Measurements from ENCODE around the gene DNPH1.

The DNPH1 gene

DNA sequence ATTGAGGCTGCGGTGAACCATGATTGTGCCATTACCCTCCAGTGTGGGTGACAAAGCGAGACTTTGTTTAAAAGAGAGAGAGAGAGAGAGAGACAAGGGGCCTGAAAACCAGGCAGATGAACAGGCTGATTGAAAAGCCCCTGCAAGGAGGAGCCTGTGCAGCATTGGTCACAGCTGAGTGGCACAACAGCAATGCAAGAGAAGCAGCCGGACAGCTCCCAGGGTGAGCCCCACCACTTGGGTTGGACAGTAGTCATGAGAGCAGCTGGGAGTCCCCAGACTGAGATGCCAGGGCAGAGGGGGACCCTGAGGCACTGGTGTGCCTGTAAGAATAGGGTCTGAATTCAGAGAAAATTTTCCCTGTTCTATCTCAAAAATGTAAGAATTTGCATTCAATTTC lies 10.2 kb downstream of the DNPH1 start:
- no peak overlapping the region for H3K4me3 ChIP-seq (ENCODE audit: low read length)
- no peak overlapping the region for H3K9ac ChIP-seq (ENCODE audit: low read depth, low read length)
- no peaks in the 10 kb centered on the region for H3K9me3 ChIP-seq (ENCODE audit: insufficient read depth, low read depth, low read length)
- no peaks in the 10 kb centered on the region for H3K36me3 ChIP-seq (ENCODE audit: insufficient read depth, low read depth, low read length)
- H3K27me3 ChIP-seq (ENCODE audit: insufficient read depth, low read length), result no peaks in the 10 kb centered on the region
- no peaks in the 10 kb centered on the region for H3K4me1 ChIP-seq (ENCODE audit: insufficient read depth, low read length)
- H3K27ac ChIP-seq (ENCODE audit: low read length), result no peak overlapping the region

DNA sequence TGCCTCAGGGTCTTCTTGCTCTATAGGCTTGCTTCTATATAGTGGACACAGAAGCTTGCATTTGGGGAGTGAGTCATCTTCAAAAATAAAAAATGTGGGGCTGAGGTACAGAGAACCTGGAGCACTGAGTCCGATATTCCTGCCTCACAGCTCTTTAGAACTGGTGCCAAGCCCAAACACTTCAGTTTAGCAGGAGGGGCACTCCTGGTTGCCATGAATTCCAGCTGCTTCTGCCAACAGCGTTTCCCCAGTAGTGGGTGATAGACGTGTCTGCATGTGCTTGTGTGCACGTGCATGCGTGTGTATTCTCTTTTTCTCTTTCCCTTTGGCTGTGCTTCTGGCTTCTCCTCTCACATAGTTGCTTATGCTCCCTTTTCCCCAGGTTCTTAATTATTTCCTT lies 11.9 kb downstream of the DNPH1 start:
- H3K27ac ChIP-seq (ENCODE audit: low read length), result no peak overlapping the region
- no peaks in the 10 kb centered on the region for H3K9me3 ChIP-seq (ENCODE audit: insufficient read depth, low read depth, low read length)
- H3K27me3 ChIP-seq (ENCODE audit: insufficient read depth, low read length), result no peaks in the 10 kb centered on the region
- H3K9ac ChIP-seq (ENCODE audit: low read depth, low read length), result no peak overlapping the region
- no peaks in the 10 kb centered on the region for H3K36me3 ChIP-seq (ENCODE audit: insufficient read depth, low read depth, low read length)
- H3K4me1 ChIP-seq (ENCODE audit: insufficient read depth, low read length), result no peaks in the 10 kb centered on the region
- H3K4me3 ChIP-seq (ENCODE audit: low read length), result no peak overlapping the region

DNA sequence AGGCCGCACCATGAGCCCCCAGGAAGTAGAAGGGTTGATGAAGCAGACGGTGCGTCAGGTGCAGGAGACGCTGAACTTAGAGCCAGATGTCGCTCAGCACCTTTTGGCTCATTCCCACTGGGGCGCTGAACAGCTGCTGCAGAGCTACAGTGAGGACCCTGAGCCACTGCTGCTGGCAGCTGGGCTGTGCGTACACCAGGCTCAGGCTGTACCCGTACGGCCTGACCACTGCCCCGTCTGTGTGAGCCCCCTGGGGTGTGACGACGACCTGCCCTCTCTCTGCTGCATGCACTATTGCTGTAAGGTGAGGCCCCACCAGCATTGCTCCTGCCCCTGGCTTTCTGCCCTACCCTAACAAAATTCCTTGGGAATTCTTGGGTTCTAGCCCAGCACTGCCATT lies 13.1 kb downstream of the DNPH1 start:
- Histone ChIP-seq H3K27ac (ENCODE audit: low read length) (no peak overlapping the region), H3K9me3 (ENCODE audit: insufficient read depth, low read depth, low read length) (no peaks in the 10 kb centered on the region), H3K4me3 (ENCODE audit: low read length) (no peak overlapping the region), H3K27me3 (ENCODE audit: insufficient read depth, low read length) (no peaks in the 10 kb centered on the region), H3K9ac (ENCODE audit: low read depth, low read length) (no peak overlapping the region), H3K4me1 (ENCODE audit: insufficient read depth, low read length) (no peaks in the 10 kb centered on the region), H3K36me3 (ENCODE audit: insufficient read depth, low read depth, low read length) (no peaks in the 10 kb centered on the region)

DNA sequence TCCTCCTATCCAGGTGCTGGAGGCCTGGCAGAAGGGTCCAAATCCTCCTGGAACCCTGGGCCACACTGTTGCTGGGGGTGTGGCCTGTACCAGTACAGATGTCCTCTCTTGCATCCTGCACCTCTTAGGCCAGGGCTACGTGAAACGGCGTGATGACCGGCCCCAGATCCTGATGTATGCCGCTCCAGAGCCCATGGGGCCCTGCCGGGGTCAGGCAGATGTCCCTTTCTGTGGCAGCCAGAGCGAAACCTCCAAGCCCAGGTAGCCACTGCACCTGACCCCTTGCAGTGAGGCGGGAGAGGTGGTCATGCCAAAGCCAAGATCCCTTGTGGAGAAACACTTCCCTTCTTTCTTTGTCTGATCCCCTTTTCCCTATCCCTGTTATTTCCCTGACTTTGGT lies 14.2 kb downstream of the DNPH1 start:
- H3K36me3 ChIP-seq (ENCODE audit: insufficient read depth, low read depth, low read length), result no peaks in the 10 kb centered on the region
- no peaks in the 10 kb centered on the region for H3K9me3 ChIP-seq (ENCODE audit: insufficient read depth, low read depth, low read length)
- no peak overlapping the region for H3K27ac ChIP-seq (ENCODE audit: low read length)
- H3K4me3 ChIP-seq (ENCODE audit: low read length), result no peak overlapping the region
- H3K4me1 ChIP-seq (ENCODE audit: insufficient read depth, low read length), result no peaks in the 10 kb centered on the region
- no peak overlapping the region for H3K9ac ChIP-seq (ENCODE audit: low read depth, low read length)
- H3K27me3 ChIP-seq (ENCODE audit: insufficient read depth, low read length), result no peaks in the 10 kb centered on the region

DNA sequence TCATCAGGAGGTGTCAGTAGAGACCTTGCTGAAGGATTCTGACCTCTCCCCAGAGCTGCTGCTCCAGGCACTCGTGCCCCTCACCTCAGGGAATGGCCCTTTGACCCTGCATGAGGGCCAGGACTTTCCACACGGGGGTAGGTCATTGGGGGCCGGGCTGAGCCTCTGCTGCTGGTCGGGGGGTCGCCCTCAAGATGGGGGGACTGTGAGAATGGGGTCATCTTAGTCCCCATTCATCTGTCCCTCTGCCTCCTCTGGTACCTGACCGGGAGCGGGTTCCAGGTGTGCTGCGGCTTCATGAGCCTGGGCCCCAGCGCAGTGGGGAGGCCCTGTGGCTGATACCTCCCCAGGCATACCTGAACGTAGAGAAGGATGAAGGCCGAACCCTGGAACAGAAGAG lies 15.8 kb downstream of the DNPH1 start:
- Histone ChIP-seq H3K4me3 (ENCODE audit: low read length) (no peak overlapping the region), H3K4me1 (ENCODE audit: insufficient read depth, low read length) (no peaks in the 10 kb centered on the region), H3K9me3 (ENCODE audit: insufficient read depth, low read depth, low read length) (no peaks in the 10 kb centered on the region), H3K27me3 (ENCODE audit: insufficient read depth, low read length) (no peaks in the 10 kb centered on the region), H3K36me3 (ENCODE audit: insufficient read depth, low read depth, low read length) (no peaks in the 10 kb centered on the region), H3K9ac (ENCODE audit: low read depth, low read length) (no peak overlapping the region), H3K27ac (ENCODE audit: low read length) (no peak overlapping the region)

DNA sequence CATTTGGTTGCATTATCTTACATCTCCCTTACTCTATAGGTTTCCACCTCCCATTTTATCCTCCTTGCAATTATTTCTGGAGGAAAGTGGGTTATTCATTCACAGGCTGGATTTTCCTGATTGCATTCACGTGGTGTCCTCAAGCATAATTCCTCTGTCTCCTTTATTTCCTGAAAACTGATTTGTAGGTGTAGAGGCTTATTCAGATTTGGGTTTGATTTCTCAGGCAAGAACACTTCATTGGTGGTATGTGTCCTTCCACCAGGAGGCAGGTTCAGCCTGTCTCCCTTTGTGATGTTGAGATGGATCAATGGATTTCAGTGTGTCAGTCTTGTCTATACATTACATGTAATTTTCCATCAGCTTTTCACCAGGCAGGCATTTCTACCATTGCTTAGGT lies 17.3 kb downstream of the DNPH1 start:
- H3K4me3 ChIP-seq (ENCODE audit: low read length), result no peak overlapping the region
- H3K9me3 ChIP-seq (ENCODE audit: insufficient read depth, low read depth, low read length), result no peaks in the 10 kb centered on the region
- no peaks in the 10 kb centered on the region for H3K4me1 ChIP-seq (ENCODE audit: insufficient read depth, low read length)
- H3K27me3 ChIP-seq (ENCODE audit: insufficient read depth, low read length), result no peaks in the 10 kb centered on the region
- no peak overlapping the region for H3K27ac ChIP-seq (ENCODE audit: low read length)
- H3K36me3 ChIP-seq (ENCODE audit: insufficient read depth, low read depth, low read length), result no peaks in the 10 kb centered on the region
- no peak overlapping the region for H3K9ac ChIP-seq (ENCODE audit: low read depth, low read length)

DNA sequence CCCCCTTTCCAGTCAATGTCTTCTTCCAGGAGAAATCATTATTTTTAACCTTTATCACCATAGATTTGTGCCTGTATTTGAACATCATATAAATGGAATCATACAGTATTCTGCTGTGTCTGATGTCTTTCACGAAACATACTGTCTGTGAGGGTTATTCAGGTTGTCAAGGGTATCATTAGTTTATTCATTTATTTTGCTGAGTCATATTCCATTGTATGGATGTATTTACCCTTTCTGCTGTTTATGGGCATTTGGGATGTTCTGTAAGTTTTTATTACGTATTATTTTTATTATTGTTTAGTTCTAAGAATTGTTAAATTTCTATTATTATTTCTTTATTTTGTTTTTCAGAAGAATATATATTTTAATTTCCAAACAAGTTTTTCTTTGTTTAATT lies 22.0 kb downstream of the DNPH1 start:
- H3K27me3 ChIP-seq (ENCODE audit: insufficient read depth, low read length), result no peaks in the 10 kb centered on the region
- H3K9ac ChIP-seq (ENCODE audit: low read depth, low read length), result no peak overlapping the region
- H3K9me3 ChIP-seq (ENCODE audit: insufficient read depth, low read depth, low read length), result no peaks in the 10 kb centered on the region
- no peaks in the 10 kb centered on the region for H3K4me1 ChIP-seq (ENCODE audit: insufficient read depth, low read length)
- no peaks in the 10 kb centered on the region for H3K36me3 ChIP-seq (ENCODE audit: insufficient read depth, low read depth, low read length)
- no peak overlapping the region for H3K27ac ChIP-seq (ENCODE audit: low read length)
- no peak overlapping the region for H3K4me3 ChIP-seq (ENCODE audit: low read length)

DNA sequence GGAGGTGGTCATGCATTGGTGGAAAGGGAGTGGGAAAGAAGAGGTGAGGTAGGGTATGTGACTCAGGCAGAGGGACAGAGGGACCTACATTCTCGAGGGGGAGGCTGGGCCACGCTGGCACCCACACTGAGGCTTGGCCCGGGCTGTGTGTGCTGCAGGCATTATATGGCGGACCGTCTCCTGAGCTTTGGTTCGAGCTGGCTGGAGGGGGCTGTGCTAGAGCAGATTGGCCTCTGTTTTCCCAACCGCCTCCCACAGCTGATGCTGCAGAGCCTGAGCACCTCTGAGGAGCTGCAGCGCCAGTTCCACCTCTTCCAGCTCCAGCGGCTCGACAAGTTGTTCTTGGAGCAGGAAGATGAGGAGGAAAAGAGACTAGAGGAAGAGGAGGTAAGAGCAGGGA lies 23.4 kb downstream of the DNPH1 start:
- Histone ChIP-seq H3K4me1 (ENCODE audit: insufficient read depth, low read length) (no peaks in the 10 kb centered on the region), H3K9ac (ENCODE audit: low read depth, low read length) (no peak overlapping the region), H3K4me3 (ENCODE audit: low read length) (no peak overlapping the region), H3K9me3 (ENCODE audit: insufficient read depth, low read depth, low read length) (no peaks in the 10 kb centered on the region), H3K27ac (ENCODE audit: low read length) (no peak overlapping the region), H3K27me3 (ENCODE audit: insufficient read depth, low read length) (no peaks in the 10 kb centered on the region), H3K36me3 (ENCODE audit: insufficient read depth, low read depth, low read length) (no peaks in the 10 kb centered on the region)

DNA sequence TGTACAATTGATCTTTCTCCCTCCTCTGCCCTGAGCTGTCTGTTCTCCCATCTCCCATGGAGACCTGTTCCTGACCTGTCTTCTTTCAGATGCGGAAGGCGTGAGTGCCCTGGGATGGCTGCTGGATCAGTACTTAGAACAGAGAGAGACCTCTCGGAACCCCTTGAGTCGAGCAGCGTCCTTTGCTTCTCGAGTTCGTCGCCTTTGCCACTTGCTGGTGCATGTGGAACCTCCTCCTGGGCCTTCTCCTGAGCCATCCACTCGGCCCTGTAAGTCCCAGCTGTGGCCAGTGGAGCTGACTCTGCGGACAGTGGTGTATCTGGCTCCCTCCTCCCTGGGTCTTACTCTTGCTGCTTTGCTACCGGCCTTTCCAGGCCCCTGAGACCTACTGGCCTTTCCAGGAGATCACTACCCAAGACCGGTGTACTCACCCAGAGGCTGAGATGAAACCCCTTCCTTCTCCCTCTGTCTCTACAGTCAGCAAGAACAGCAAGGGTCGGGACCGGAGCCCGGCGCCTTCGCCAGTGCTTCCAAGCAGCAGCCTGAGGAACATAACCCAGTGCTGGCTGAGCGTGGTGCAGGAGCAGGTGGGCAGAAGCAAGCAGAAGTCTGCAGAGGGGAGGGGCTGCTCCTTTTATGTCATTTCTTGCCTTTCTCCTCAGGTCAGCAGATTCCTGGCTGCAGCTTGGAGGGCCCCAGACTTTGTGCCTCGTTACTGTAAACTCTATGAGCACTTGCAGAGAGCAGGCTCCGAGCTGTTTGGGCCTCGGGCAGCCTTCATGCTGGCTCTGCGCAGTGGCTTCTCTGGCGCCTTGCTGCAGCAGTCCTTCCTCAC lies 24.8 kb downstream of the DNPH1 start:
- Histone ChIP-seq H3K4me1 (ENCODE audit: insufficient read depth, low read length) (no peaks in the 10 kb centered on the region), H3K27ac (ENCODE audit: low read length) (no peak overlapping the region), H3K36me3 (ENCODE audit: insufficient read depth, low read depth, low read length) (no peaks in the 10 kb centered on the region), H3K9ac (ENCODE audit: low read depth, low read length) (no peak overlapping the region), H3K9me3 (ENCODE audit: insufficient read depth, low read depth, low read length) (no peaks in the 10 kb centered on the region), H3K4me3 (ENCODE audit: low read length) (no peak overlapping the region), H3K27me3 (ENCODE audit: insufficient read depth, low read length) (no peaks in the 10 kb centered on the region)

DNA sequence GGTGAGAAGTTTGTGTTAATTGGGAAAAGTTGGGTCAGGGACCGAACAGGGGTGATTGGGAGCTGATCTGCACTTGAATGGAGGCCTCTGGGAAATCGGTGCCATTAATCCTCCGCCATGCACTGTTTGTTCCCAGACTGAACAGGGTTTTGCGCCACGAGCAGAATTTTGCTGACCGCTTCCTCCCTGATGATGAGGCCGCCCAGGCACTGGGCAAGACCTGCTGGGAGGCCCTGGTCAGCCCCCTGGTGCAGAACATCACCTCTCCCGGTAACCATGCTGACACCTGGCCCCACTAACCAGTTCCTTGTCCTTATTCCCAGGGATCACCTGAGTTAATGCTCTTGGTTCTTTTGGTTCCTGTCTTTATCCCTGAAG lies 25.6 kb downstream of the DNPH1 start:
- Histone ChIP-seq H3K9ac (ENCODE audit: low read depth, low read length) (no peak overlapping the region), H3K27me3 (ENCODE audit: insufficient read depth, low read length) (no peaks in the 10 kb centered on the region), H3K4me3 (ENCODE audit: low read length) (no peak overlapping the region), H3K4me1 (ENCODE audit: insufficient read depth, low read length) (no peaks in the 10 kb centered on the region), H3K36me3 (ENCODE audit: insufficient read depth, low read depth, low read length) (no peaks in the 10 kb centered on the region), H3K9me3 (ENCODE audit: insufficient read depth, low read depth, low read length) (no peaks in the 10 kb centered on the region), H3K27ac (ENCODE audit: low read length) (no peak overlapping the region)

DNA sequence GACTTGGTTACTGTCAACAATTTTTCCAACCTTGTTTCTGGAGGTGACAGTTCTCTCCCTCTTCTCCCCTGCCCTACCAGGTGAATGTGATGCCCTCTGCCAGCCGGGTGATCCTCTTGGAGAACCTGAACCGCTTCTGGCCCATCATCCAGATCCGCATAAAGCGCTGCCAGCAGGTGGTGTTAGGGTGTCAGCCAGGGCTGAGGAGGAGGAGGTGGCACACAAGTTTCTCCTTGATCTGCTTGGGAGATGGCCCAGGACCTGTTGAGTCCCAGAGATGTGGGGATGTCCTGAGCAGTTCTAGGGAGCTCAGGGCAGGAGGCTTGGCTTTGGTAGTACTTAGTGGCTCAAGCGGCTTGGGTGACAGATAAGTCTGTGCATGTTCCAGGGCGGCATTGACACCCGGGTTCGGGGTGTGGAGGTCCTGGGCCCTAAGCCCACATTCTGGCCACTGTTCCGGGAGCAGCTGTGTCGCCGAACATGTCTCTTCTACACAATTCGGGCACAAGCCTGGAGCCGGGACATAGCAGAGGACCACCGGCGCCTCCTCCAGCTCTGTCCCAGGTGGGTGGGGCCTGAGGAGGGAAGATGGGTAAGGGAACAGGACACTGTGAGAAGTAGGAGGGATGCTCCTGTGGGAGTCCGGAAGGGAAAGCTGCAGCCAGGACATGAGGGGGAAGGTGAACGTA lies 26.1 kb downstream of the DNPH1 start:
- Histone ChIP-seq H3K27ac (ENCODE audit: low read length) (no peak overlapping the region), H3K9ac (ENCODE audit: low read depth, low read length) (no peak overlapping the region), H3K36me3 (ENCODE audit: insufficient read depth, low read depth, low read length) (no peaks in the 10 kb centered on the region), H3K9me3 (ENCODE audit: insufficient read depth, low read depth, low read length) (no peaks in the 10 kb centered on the region), H3K4me3 (ENCODE audit: low read length) (no peak overlapping the region), H3K27me3 (ENCODE audit: insufficient read depth, low read length) (no peaks in the 10 kb centered on the region), H3K4me1 (ENCODE audit: insufficient read depth, low read length) (no peaks in the 10 kb centered on the region)

DNA sequence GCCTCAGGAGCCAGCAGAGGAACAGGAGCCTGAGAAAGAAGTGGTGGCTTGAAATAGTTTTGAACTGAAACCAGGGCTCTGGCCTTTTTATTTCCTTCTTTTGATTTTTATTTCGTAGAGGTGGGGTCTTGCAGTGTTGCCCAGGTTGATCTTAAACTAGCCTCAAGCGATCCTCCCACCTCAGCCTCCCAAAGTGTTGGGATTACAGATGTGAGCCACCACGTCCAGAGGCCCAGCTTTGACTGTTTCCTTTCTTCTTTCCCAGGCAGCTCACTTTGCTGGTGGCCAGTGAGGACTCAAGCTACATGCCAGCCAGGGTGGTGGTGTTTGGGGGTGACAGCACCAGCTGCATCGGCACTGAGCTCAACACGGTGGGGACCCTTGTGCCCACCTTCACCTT lies 26.8 kb downstream of the DNPH1 start:
- Histone ChIP-seq H3K4me1 (ENCODE audit: insufficient read depth, low read length) (no peaks in the 10 kb centered on the region), H3K36me3 (ENCODE audit: insufficient read depth, low read depth, low read length) (no peaks in the 10 kb centered on the region), H3K27ac (ENCODE audit: low read length) (no peak overlapping the region), H3K4me3 (ENCODE audit: low read length) (no peak overlapping the region), H3K27me3 (ENCODE audit: insufficient read depth, low read length) (no peaks in the 10 kb centered on the region), H3K9me3 (ENCODE audit: insufficient read depth, low read depth, low read length) (no peaks in the 10 kb centered on the region), H3K9ac (ENCODE audit: low read depth, low read length) (no peak overlapping the region)
